Thoracic aorta (tissue), 2 donors: ENCODE results near the gene GFAP. TPM values are rescaled to one million over a fixed set of nuclear protein-coding genes. Genes with fewer than 3 reads are reported as not detected.

Source experiments
- ATAC-seq: fragments of 150-250 bp; one replicate; pipeline ENCODE4 v1.8.0; 2017; ENCODE audit warnings: low read depth; ENCODE audit not compliant: insufficient number of reproducible peaks, low FRiP score
- DNase-seq: peaks from one replicate; pipeline ENCODE4 v3.0.0-alpha.2; 2020; ENCODE audit warnings: low spot score
- H3K27ac ChIP-seq, 2 donors: fragments of 200-600 bp; sonication (generic); 1 replicate in 1 of 2; 2 replicates in 1 of 2; pipeline ENCODE4 v1.5.1; 2016; ENCODE audit warnings: mild to moderate bottlenecking in 2 of 2, moderate library complexity in 2 of 2
- H3K27me3 ChIP-seq: fragments of 200-600 bp; sonication (generic); replicated peaks from 2 replicates; pipeline ENCODE4 v1.6.0; 2016; ENCODE audit warnings: mild to moderate bottlenecking; ENCODE audit not compliant: insufficient read depth
- H3K36me3 ChIP-seq: fragments of 200-600 bp; sonication (generic); one replicate; pipeline ENCODE4 v1.5.1; 2016
- H3K4me1 ChIP-seq, 2 donors: fragments of 200-600 bp; sonication (generic); 1 replicate in 1 of 2; 2 replicates in 1 of 2; pipeline versions ENCODE4 v1.5.1 to v1.6.0; 2016; ENCODE audit warnings: low read depth in 2 of 2, mild to moderate bottlenecking in 1 of 2; ENCODE audit not compliant: control insufficient read depth in 1 of 2
- H3K4me3 ChIP-seq: fragments of 200-600 bp; sonication (generic); 2 replicates; pipeline ENCODE4 v1.5.1; 2016; ENCODE audit warnings: mild to moderate bottlenecking
- H3K9me3 ChIP-seq: fragments of 200-600 bp; sonication (generic); 2 replicates; pipeline ENCODE4 v1.5.1; 2016
- CTCF ChIP-seq: fragments of 200-600 bp; sonication (generic); IDR thresholded peaks from one replicate; pipeline ENCODE4 v1.5.1; 2019; ENCODE audit warnings: antibody characterized with exemption
- total RNA-seq, 2 donors: library from RNA; depleted of rRNA; stranded (reverse); fragments of >200 nt; gene quantifications; one replicate each; pipeline versions ENCODE4 v1.1.0 to v1.2.3, GENCODE V29; 2016

GFAP gene
- total RNA-seq, 2 donors from 2014 or later, result 14.6 TPM; not detected in 1

- H3K4me1 ChIP-seq, result peaks cover 13 to 21% of the 10 kb centered on the region in 2 donors
- TF ChIP-seq CTCF, result no peak
- no peak overlapping the region for H3K27ac ChIP-seq
- H3K4me3 ChIP-seq, result no peak overlapping the region
- DNase-seq (no peak), ATAC-seq (no peak)
- H3K9me3 ChIP-seq, result no peaks in the 10 kb centered on the region
- H3K36me3 ChIP-seq, result no peaks in the 10 kb centered on the region
- no peaks in the 10 kb centered on the region for H3K27me3 ChIP-seq
These were observed 6.0 kb upstream of the GFAP start for GRCh38 chr17:44921122-44921882.

- no peak overlapping the region for H3K27ac ChIP-seq
- no peak for DNase-seq
- ATAC-seq, result no peak
- peaks cover 13 to 28% of the 10 kb centered on the region in 2 donors for H3K4me1 ChIP-seq
- no peaks in the 10 kb centered on the region for H3K9me3 ChIP-seq
- H3K4me3 ChIP-seq, result no peak overlapping the region
- H3K27me3 ChIP-seq, result no peaks in the 10 kb centered on the region
- TF ChIP-seq CTCF, result no peak
- no peaks in the 10 kb centered on the region for H3K36me3 ChIP-seq
These were observed 5.3 kb upstream of the GFAP start for GRCh38 chr17:44920565-44920940.

- DNase-seq (peak; percentile 45), ATAC-seq (peak; percentile 66)
- H3K27ac ChIP-seq, result peak overlapping the region in 1 of 2 donors; percentile 30
- TF ChIP-seq CTCF, result peak; percentile 83
- H3K9me3 ChIP-seq, result no peaks in the 10 kb centered on the region
- H3K36me3 ChIP-seq, result no peaks in the 10 kb centered on the region
- no peak overlapping the region for H3K4me3 ChIP-seq
- H3K27me3 ChIP-seq, result no peaks in the 10 kb centered on the region
- peaks cover 13 to 33% of the 10 kb centered on the region in 2 donors for H3K4me1 ChIP-seq
These were observed 4.7 kb upstream of the GFAP start for GRCh38 chr17:44919885-44920564.

- Histone ChIP-seq H3K27ac (peak overlapping the region in 1 of 2 donors; percentile 30), H3K27me3 (no peaks in the 10 kb centered on the region), H3K4me3 (no peak overlapping the region), H3K4me1 (peaks cover 13 to 39% of the 10 kb centered on the region in 2 donors), H3K9me3 (no peaks in the 10 kb centered on the region), H3K36me3 (no peaks in the 10 kb centered on the region)
- DNase-seq (no peak), ATAC-seq (no peak)
- no peak for TF ChIP-seq CTCF
These were observed 4.1 kb upstream of the GFAP start for GRCh38 chr17:44919411-44919810.

- DNase-seq (no peak), ATAC-seq (no peak)
- Histone ChIP-seq H3K27me3 (no peaks in the 10 kb centered on the region), H3K9me3 (no peaks in the 10 kb centered on the region), H3K27ac (peak overlapping the region in 1 of 2 donors; percentile 67), H3K4me3 (no peak overlapping the region), H3K36me3 (no peaks in the 10 kb centered on the region), H3K4me1 (peaks cover 13 to 42% of the 10 kb centered on the region in 2 donors)
- TF ChIP-seq CTCF, result no peak
These were observed 2.7 kb upstream of the GFAP start for GRCh38 chr17:44918006-44918405.
